ENCODE measurements around the gene A3GALT2. TPM values are rescaled to one million over a fixed set of nuclear protein-coding genes. Genes with fewer than 3 reads are reported as not detected.

Gene A3GALT2
- total RNA-seq, 1 experiment from 2014 or later, result not detected

DNA sequence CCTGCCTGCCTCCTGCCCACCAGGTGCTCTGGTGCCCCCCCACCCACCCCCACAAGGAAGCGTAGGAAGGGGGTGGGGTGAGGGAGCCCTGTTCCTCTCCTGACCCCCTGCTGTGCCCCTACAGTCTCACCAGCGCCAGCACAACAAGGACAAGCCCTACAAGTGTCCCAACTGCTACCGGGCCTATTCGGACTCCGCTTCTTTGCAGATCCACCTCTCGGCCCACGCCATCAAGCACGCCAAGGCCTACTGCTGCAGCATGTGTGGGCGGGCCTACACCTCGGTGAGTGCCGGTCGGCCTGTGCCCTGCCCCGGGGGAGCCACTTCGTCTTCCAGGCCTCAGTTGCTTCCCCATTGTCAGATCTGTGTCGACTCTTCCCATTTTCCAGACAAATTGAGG, 25.9 kb downstream of the A3GALT2 start (continued):
- TF ChIP-seq, protein P1, sequence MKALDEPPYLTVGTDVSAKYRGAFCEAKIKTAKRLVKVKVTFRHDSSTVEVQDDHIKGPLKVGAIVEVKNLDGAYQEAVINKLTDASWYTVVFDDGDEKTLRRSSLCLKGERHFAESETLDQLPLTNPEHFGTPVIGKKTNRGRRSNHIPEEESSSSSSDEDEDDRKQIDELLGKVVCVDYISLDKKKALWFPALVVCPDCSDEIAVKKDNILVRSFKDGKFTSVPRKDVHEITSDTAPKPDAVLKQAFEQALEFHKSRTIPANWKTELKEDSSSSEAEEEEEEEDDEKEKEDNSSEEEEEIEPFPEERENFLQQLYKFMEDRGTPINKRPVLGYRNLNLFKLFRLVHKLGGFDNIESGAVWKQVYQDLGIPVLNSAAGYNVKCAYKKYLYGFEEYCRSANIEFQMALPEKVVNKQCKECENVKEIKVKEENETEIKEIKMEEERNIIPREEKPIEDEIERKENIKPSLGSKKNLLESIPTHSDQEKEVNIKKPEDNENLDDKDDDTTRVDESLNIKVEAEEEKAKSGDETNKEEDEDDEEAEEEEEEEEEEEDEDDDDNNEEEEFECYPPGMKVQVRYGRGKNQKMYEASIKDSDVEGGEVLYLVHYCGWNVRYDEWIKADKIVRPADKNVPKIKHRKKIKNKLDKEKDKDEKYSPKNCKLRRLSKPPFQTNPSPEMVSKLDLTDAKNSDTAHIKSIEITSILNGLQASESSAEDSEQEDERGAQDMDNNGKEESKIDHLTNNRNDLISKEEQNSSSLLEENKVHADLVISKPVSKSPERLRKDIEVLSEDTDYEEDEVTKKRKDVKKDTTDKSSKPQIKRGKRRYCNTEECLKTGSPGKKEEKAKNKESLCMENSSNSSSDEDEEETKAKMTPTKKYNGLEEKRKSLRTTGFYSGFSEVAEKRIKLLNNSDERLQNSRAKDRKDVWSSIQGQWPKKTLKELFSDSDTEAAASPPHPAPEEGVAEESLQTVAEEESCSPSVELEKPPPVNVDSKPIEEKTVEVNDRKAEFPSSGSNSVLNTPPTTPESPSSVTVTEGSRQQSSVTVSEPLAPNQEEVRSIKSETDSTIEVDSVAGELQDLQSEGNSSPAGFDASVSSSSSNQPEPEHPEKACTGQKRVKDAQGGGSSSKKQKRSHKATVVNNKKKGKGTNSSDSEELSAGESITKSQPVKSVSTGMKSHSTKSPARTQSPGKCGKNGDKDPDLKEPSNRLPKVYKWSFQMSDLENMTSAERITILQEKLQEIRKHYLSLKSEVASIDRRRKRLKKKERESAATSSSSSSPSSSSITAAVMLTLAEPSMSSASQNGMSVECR (CRISPR knock-in tag; IDR thresholded peaks at IDR 0.05; ENCODE audit: borderline replicate concordance), result no peak
- TF ChIP-seq, protein P2, sequence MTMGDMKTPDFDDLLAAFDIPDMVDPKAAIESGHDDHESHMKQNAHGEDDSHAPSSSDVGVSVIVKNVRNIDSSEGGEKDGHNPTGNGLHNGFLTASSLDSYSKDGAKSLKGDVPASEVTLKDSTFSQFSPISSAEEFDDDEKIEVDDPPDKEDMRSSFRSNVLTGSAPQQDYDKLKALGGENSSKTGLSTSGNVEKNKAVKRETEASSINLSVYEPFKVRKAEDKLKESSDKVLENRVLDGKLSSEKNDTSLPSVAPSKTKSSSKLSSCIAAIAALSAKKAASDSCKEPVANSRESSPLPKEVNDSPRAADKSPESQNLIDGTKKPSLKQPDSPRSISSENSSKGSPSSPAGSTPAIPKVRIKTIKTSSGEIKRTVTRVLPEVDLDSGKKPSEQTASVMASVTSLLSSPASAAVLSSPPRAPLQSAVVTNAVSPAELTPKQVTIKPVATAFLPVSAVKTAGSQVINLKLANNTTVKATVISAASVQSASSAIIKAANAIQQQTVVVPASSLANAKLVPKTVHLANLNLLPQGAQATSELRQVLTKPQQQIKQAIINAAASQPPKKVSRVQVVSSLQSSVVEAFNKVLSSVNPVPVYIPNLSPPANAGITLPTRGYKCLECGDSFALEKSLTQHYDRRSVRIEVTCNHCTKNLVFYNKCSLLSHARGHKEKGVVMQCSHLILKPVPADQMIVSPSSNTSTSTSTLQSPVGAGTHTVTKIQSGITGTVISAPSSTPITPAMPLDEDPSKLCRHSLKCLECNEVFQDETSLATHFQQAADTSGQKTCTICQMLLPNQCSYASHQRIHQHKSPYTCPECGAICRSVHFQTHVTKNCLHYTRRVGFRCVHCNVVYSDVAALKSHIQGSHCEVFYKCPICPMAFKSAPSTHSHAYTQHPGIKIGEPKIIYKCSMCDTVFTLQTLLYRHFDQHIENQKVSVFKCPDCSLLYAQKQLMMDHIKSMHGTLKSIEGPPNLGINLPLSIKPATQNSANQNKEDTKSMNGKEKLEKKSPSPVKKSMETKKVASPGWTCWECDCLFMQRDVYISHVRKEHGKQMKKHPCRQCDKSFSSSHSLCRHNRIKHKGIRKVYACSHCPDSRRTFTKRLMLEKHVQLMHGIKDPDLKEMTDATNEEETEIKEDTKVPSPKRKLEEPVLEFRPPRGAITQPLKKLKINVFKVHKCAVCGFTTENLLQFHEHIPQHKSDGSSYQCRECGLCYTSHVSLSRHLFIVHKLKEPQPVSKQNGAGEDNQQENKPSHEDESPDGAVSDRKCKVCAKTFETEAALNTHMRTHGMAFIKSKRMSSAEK (CRISPR knock-in tag; IDR thresholded peaks at IDR 0.05; ENCODE audit: borderline replicate concordance), result no peak
- no peak for TF ChIP-seq SOX15 (CRISPR knock-in tag; IDR thresholded peaks at IDR 0.05)
- no peak for TF ChIP-seq GABPB1 (CRISPR knock-in tag; IDR thresholded peaks at IDR 0.05)
- TF ChIP-seq SP1 (CRISPR knock-in tag; conservative IDR thresholded peaks at IDR 0.05), result no peak

DNA sequence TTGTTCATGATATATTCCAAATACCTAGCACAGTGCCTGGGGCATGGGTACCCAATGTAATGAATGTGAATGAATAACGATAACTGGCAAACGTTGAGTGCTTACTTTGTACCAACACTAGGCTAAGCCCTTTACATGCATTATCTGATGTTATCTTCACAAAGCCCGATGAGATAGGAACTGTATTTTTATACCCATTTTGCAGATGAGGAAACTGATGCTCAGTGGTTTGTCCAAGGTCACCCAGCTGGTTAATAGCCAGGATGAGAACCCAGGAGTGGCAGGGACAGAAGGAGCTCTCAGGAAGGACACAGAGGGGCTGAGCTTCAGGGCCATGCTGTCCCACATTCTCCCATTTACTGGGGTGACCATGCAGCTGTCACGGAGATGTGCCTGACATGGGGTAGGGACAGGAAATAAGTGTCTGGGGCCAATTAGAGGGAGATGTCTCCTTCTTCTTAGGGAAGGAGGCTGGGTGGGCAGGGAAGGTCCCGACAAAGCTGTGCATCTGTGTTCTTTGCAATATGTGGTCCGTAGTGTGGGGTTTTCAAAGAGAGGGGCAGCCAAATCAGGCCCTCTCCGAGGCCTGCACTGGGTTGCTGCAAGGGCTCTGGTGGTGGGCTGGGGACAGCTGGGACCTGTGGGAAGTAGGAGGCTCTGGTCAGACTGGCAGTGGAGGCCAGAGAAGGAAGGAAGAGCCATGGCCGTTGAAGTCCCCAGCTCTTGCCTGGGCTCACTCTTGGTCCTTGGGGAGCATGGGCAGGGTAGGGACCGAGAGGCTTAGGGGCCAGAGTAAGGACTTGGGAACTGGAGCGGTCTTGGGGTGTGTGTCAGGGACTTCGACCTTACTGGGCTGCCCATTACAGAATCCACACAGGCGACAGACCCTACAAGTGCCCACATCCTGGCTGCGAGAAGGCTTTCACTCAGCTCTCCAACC, 26.6 kb downstream of the A3GALT2 start:
- DNase-seq (ENCODE audit: low spot score), result no peak
- no peaks in the 10 kb centered on the region for H3K27me3 Mint-ChIP-seq (ENCODE audit: low read depth)
- CTCF ChIA-PET, result interaction anchor here (1.0 to 3.4 kb wide), 25 partner anchors 9 to 388 kb away, joined by 3 to 161 read pairs (median 7); partner anchors contain the start of gene ZSCAN20
- peaks cover 7% of the 10 kb centered on the region for H3K4me1 Mint-ChIP-seq
- POLR2A ChIA-PET, result no interaction called here
- peak overlapping the region; percentile 74; the same call in 1 of the 2 replicates for H3K27ac Mint-ChIP-seq
- H3K36me3 Mint-ChIP-seq, result peaks cover 21% of the 10 kb centered on the region
- no peak overlapping the region for H3K4me3 Mint-ChIP-seq
- ATAC-seq, result no peak
- peaks cover 3% of the 10 kb centered on the region; the same call in 1 of the 2 replicates for H3K9me3 Mint-ChIP-seq
- TF ChIP-seq JUN (CRISPR knock-in tag; IDR thresholded peaks at IDR 0.05), result no peak
- TF ChIP-seq ZBTB21 (CRISPR knock-in tag; IDR thresholded peaks at IDR 0.05; ENCODE audit: borderline replicate concordance), result no peak
- TF ChIP-seq FOXK1 (CRISPR knock-in tag; IDR thresholded peaks at IDR 0.05), result no peak
- no peak for TF ChIP-seq HMGA2 (CRISPR knock-in tag; IDR thresholded peaks at IDR 0.05)
- TF ChIP-seq, protein P1 (CRISPR knock-in tag; IDR thresholded peaks at IDR 0.05; ENCODE audit: borderline replicate concordance), result no peak
- TF ChIP-seq, protein P3, sequence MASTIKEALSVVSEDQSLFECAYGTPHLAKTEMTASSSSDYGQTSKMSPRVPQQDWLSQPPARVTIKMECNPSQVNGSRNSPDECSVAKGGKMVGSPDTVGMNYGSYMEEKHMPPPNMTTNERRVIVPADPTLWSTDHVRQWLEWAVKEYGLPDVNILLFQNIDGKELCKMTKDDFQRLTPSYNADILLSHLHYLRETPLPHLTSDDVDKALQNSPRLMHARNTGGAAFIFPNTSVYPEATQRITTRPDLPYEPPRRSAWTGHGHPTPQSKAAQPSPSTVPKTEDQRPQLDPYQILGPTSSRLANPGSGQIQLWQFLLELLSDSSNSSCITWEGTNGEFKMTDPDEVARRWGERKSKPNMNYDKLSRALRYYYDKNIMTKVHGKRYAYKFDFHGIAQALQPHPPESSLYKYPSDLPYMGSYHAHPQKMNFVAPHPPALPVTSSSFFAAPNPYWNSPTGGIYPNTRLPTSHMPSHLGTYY (CRISPR knock-in tag; IDR thresholded peaks at IDR 0.05), result no peak
- TF ChIP-seq, protein P4, sequence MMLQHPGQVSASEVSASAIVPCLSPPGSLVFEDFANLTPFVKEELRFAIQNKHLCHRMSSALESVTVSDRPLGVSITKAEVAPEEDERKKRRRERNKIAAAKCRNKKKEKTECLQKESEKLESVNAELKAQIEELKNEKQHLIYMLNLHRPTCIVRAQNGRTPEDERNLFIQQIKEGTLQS (CRISPR knock-in tag; conservative IDR thresholded peaks at IDR 0.05), result no peak
- TF ChIP-seq FOXJ3 (CRISPR knock-in tag; IDR thresholded peaks at IDR 0.05; ENCODE audit: borderline replicate concordance), result no peak
- TF ChIP-seq OVOL2 (CRISPR knock-in tag; IDR thresholded peaks at IDR 0.05; ENCODE audit: borderline replicate concordance), result no peak
- TF ChIP-seq, protein P5, sequence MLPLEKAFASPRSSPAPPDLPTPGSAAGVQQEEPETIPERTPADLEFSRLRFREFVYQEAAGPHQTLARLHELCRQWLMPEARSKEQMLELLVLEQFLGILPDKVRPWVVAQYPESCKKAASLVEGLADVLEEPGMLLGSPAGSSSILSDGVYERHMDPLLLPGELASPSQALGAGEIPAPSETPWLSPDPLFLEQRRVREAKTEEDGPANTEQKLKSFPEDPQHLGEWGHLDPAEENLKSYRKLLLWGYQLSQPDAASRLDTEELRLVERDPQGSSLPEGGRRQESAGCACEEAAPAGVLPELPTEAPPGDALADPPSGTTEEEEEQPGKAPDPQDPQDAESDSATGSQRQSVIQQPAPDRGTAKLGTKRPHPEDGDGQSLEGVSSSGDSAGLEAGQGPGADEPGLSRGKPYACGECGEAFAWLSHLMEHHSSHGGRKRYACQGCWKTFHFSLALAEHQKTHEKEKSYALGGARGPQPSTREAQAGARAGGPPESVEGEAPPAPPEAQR (CRISPR knock-in tag; IDR thresholded peaks at IDR 0.05), result no peak
- no peak for TF ChIP-seq ESRRA (CRISPR knock-in tag; IDR thresholded peaks at IDR 0.05; ENCODE audit: borderline replicate concordance)
- TF ChIP-seq, protein P6, sequence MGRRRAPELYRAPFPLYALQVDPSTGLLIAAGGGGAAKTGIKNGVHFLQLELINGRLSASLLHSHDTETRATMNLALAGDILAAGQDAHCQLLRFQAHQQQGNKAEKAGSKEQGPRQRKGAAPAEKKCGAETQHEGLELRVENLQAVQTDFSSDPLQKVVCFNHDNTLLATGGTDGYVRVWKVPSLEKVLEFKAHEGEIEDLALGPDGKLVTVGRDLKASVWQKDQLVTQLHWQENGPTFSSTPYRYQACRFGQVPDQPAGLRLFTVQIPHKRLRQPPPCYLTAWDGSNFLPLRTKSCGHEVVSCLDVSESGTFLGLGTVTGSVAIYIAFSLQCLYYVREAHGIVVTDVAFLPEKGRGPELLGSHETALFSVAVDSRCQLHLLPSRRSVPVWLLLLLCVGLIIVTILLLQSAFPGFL (CRISPR knock-in tag; IDR thresholded peaks at IDR 0.05; ENCODE audit: borderline replicate concordance), result no peak

All from WTC11 (cell line).